Spleen (tissue), 7 donors: ENCODE measurements around the gene ELMO3.

Experiments used
- POLR2A ChIP-seq, 3 donors: fragments of 450-650 bp; IDR thresholded peaks; one replicate each; pipeline ENCODE4 v1.5.1; 2017; ENCODE audit warnings: antibody characterized with exemption in 3 of 3, mild to moderate bottlenecking in 1 of 3
- POLR2AphosphoS5 ChIP-seq, 3 donors: sonication (generic); formaldehyde crosslinking; IDR thresholded peaks; one replicate each; pipeline ENCODE4 v1.5.1; 2017; ENCODE audit warnings: antibody characterized with exemption in 3 of 3
- TF ChIP-seq, protein P1 (sequence below), 11 experiments: fragments of 200-600 bp in 7 of 11; fragments of 450-650 bp in 4 of 11; sonication (generic) in 4 of 11; IDR thresholded peaks in 8 of 11; conservative IDR thresholded peaks in 3 of 11; 1 replicate in 7 of 11; 2 replicates in 4 of 11; pipeline versions ENCODE4 v1.4.0 to v1.8.0; 2016 to 2021; ENCODE audit warnings: antibody characterized with exemption in 11 of 11, inconsistent platforms in 4 of 11, mild to moderate bottlenecking in 1 of 11
- donor health status: DM: no; HTN: no; CAD: no; lungs with moderate emphysema.
- donor health status: DM: no; HTN: no; CAD: no.
- donor health status: DM: no; HTN: no; CAD: no.

DNA sequence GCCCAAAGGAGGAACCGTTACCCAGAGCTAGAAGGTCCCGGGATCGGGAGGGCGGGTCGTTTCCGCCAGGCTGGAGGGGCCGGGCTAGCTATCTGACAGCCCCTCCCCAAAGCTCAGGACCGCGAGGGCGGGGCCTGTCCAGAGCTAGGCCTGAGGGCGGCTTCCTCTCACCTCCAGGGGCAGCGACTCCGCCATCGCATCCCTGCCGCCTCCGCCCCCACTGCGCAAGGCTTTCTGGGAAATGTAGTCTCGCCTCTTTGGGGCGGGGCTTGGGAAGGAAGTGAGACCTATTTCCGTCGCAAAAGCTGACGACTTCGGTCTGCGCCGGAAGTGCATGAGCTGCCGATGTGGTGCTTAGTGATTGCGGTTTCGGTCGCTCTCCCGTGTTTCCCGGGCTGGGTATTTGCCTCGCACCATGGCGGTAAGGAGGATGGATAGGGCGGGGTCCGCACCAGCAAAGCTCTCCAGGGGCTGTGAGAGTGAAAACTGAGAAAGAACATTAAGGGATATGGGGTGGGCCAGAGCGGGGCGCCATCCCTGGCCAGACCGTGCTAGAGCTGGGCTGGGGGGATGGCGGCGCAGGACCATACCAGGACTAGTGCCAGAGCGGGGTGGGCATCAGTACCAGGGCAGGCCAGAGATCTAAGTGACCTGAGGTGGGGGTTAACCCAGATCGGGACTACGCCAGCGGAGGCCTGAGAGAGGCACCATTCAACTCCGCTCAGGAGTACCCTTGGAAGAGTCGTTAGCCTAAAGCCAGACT, 28.1 kb downstream of the ELMO3 start, which contains the start of gene TMEM208:
- TF ChIP-seq, protein P1, sequence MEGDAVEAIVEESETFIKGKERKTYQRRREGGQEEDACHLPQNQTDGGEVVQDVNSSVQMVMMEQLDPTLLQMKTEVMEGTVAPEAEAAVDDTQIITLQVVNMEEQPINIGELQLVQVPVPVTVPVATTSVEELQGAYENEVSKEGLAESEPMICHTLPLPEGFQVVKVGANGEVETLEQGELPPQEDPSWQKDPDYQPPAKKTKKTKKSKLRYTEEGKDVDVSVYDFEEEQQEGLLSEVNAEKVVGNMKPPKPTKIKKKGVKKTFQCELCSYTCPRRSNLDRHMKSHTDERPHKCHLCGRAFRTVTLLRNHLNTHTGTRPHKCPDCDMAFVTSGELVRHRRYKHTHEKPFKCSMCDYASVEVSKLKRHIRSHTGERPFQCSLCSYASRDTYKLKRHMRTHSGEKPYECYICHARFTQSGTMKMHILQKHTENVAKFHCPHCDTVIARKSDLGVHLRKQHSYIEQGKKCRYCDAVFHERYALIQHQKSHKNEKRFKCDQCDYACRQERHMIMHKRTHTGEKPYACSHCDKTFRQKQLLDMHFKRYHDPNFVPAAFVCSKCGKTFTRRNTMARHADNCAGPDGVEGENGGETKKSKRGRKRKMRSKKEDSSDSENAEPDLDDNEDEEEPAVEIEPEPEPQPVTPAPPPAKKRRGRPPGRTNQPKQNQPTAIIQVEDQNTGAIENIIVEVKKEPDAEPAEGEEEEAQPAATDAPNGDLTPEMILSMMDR (IDR thresholded peaks at IDR 0.05 in 8 of 11, conservative IDR thresholded peaks at IDR 0.05 in 3 of 11): peak in 10 of 11 experiments; percentile 20 to 76 (median 37)
- TF ChIP-seq POLR2AphosphoS5 (IDR thresholded peaks at IDR 0.05) (peak; percentile 97 to 98 (median 98)), POLR2A (IDR thresholded peaks at IDR 0.05) (peak; percentile 21 to 99 (median 30))
